H1 (cell line): Measurements from ENCODE around the gene ZNF407.

Experiments used
- ATF3 ChIP-seq: IDR thresholded peaks from 2 replicates; pipeline ENCODE4 v1.6.1; 2011; ENCODE audit warnings: low read depth, mild to moderate bottlenecking, low read length; ENCODE audit not compliant: insufficient read depth
- BRCA1 ChIP-seq: IDR thresholded peaks from 2 replicates; pipeline ENCODE4 v1.6.1; 2012; ENCODE audit warnings: low read depth, low read length, improper control_type of control experiment
- CEBPB ChIP-seq: IDR thresholded peaks from 2 replicates; pipeline ENCODE4 v1.6.1; 2012; ENCODE audit warnings: low read depth, low read length
- POLR2AphosphoS5 ChIP-seq: IDR thresholded peaks from 2 replicates; pipeline ENCODE4 v1.6.1; 2011; ENCODE audit warnings: low read depth, low read length

- TF ChIP-seq CEBPB (no peak), ATF3 (no peak), BRCA1 (no peak), POLR2AphosphoS5 (no peak)
Observed at GRCh38 chr18:74725690-74726089, 128.0 kb downstream of the ZNF407 start.
